DND-41 (cell line): ENCODE data around the gene CLIC2.

Experiments used
- EZH2 ChIP-seq: IDR thresholded peaks from 3 replicates; pipeline ENCODE4 v1.6.1; 2012; ENCODE audit warnings: borderline replicate concordance, low read depth, mild to moderate bottlenecking, moderate library complexity, low read length, inconsistent platforms; ENCODE audit not compliant: severe bottlenecking
- TF ChIP-seq, protein P1 (sequence below): IDR thresholded peaks from 2 replicates; pipeline ENCODE4 v1.5.1; 2012; ENCODE audit warnings: borderline replicate concordance, low read length, moderate library complexity, mild to moderate bottlenecking; ENCODE audit not compliant: poor library complexity, severe bottlenecking; ENCODE audit errors: extremely low read depth

- TF ChIP-seq, protein P1, sequence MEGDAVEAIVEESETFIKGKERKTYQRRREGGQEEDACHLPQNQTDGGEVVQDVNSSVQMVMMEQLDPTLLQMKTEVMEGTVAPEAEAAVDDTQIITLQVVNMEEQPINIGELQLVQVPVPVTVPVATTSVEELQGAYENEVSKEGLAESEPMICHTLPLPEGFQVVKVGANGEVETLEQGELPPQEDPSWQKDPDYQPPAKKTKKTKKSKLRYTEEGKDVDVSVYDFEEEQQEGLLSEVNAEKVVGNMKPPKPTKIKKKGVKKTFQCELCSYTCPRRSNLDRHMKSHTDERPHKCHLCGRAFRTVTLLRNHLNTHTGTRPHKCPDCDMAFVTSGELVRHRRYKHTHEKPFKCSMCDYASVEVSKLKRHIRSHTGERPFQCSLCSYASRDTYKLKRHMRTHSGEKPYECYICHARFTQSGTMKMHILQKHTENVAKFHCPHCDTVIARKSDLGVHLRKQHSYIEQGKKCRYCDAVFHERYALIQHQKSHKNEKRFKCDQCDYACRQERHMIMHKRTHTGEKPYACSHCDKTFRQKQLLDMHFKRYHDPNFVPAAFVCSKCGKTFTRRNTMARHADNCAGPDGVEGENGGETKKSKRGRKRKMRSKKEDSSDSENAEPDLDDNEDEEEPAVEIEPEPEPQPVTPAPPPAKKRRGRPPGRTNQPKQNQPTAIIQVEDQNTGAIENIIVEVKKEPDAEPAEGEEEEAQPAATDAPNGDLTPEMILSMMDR, result no peak
- TF ChIP-seq EZH2, result no peak
Observed at GRCh38 chrX:155242300-155242699, 92.1 kb downstream of the CLIC2 start.
